ENCODE measurements around the gene MCOLN2. TPM values are rescaled to one million over a fixed set of nuclear protein-coding genes. Genes with fewer than 3 reads are reported as not detected.

MCOLN2 gene
- total and polyA plus RNA-seq, 2 of the 8 experiments (the other 6 are each of a cell fraction or from before 2014, with no cell fraction given): 1.7 to 6.1 TPM

DNA sequence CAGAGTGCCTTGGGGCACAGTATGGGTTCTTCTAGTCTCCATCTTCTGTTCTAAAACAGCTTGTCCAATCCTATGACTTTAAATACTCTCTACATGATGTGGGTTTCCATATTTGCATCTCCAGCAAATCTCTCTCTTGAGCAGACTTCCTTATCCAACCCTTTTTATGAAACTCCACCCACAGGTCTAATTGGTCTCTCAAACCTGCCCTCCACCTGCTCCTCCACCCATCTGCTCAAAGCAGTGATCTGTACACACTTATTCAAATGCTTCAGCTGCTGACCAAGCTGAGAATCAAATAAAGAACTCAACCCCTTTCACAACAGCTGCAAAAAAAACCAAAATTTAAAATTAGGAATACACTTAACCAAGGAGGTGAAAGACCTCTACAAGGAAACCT lies 11.5 kb downstream of the MCOLN2 start:
- H2BK5ac ChIP-seq (ENCODE audit: low read depth, low read length): no peak overlapping the region
- DNase-seq (ENCODE audit: low read depth in 1 of 2, low spot score in 2 of 2) (no peak), FAIRE-seq (no peak)
- H3K4me2 ChIP-seq (ENCODE audit: insufficient read depth in 1 of 2, low read depth in 2 of 2, low read length in 2 of 2): no peak overlapping the region
- H2BK20ac ChIP-seq (ENCODE audit: low read length): no peak overlapping the region
- H3K27ac ChIP-seq (ENCODE audit: low read depth, low read length): no peak overlapping the region
- no peak overlapping the region for H3K18ac ChIP-seq (ENCODE audit: extremely low read depth, low read length)
- H2BK120ac ChIP-seq (replicated peaks; ENCODE audit: low read depth, low read length): no peak overlapping the region
- no peak overlapping the region for H4K5ac ChIP-seq (ENCODE audit: insufficient read length, low read depth, low read length)
- no peak overlapping the region for H4K8ac ChIP-seq (ENCODE audit: extremely low read depth, insufficient read depth, low read length)
- ChIA-PET POLR2A (ENCODE audit: partially characterized antibody) (no interaction called here), CTCF (ENCODE audit: partially characterized antibody) (no interaction called here)
- H3K4me1 ChIP-seq (replicated peaks in 1 of 4; ENCODE audit: control insufficient read depth in 3 of 4, insufficient read depth in 4 of 4, low read length in 3 of 4): no peaks in the 10 kb centered on the region
- H3K79me1 ChIP-seq (ENCODE audit: low read depth, low read length): no peaks in the 10 kb centered on the region
- H3K36me3 ChIP-seq (ENCODE audit: control insufficient read depth in 2 of 4, insufficient read depth in 4 of 4, low read length in 3 of 4): no peaks in the 10 kb centered on the region
- no peaks in the 10 kb centered on the region for H3K79me2 ChIP-seq (ENCODE audit: control insufficient read depth in 1 of 2, insufficient read depth in 2 of 2, low read length in 2 of 2)
- H2BK15ac ChIP-seq (ENCODE audit: low read length): no peak overlapping the region
- H3K9ac ChIP-seq (replicated peaks in 1 of 4; ENCODE audit: extremely low read depth in 1 of 4, low read depth in 3 of 4, low read length in 3 of 4): no peak overlapping the region
- H3K23me2 ChIP-seq (ENCODE audit: low read depth, low read length): no peaks in the 10 kb centered on the region; the same call in 1 of the 2 replicates
- no peak overlapping the region for H2AK5ac ChIP-seq (ENCODE audit: low read depth, low read length)
- no peak overlapping the region for H3K4ac ChIP-seq (replicated peaks; ENCODE audit: insufficient read length, low read depth, low read length)
- no peaks in the 10 kb centered on the region for H3K9me3 ChIP-seq (ENCODE audit: insufficient read depth in 2 of 2, low read depth in 1 of 2, low read length in 1 of 2)
- H4K20me1 ChIP-seq (replicated peaks in 1 of 2; ENCODE audit: control insufficient read depth in 1 of 2, insufficient read depth in 2 of 2, low read length in 2 of 2): no peaks in the 10 kb centered on the region
- H4K91ac ChIP-seq (replicated peaks; ENCODE audit: insufficient read length, low read length): no peak overlapping the region
- no peak overlapping the region for H3K14ac ChIP-seq (ENCODE audit: insufficient read length)
- no peak overlapping the region for H3K23ac ChIP-seq (ENCODE audit: insufficient read length)
- no peak overlapping the region for H3K56ac ChIP-seq (replicated peaks; ENCODE audit: insufficient read length, low read depth, low read length)
- H3K4me3 ChIP-seq (ENCODE audit: extremely low read depth in 1 of 4, insufficient read depth in 2 of 4, low read depth in 3 of 4, low read length in 4 of 4): no peak overlapping the region
- H3K27me3 ChIP-seq (replicated peaks in 1 of 4; ENCODE audit: control insufficient read depth in 3 of 4, extremely low read depth in 1 of 4, insufficient read depth in 3 of 4, low read length in 3 of 4): no peaks in the 10 kb centered on the region
- H2AFZ ChIP-seq (ENCODE audit: low read length): no peak overlapping the region
- no peak overlapping the region for H2BK12ac ChIP-seq (ENCODE audit: low read depth, low read length)
- TF ChIP-seq NRF1 (IDR thresholded peaks at IDR 0.05; ENCODE audit: low read depth, low read length): no peak
- no peak for TF ChIP-seq FOSL1 (IDR thresholded peaks at IDR 0.05; ENCODE audit: insufficient read depth, low read depth, low read length)
- no peak for TF ChIP-seq TCF12 (IDR thresholded peaks at IDR 0.05; ENCODE audit: low read depth, low read length)
- TF ChIP-seq ZNF274 (IDR thresholded peaks at IDR 0.05; ENCODE audit: borderline replicate concordance, extremely low read depth, low read length): no peak
- TF ChIP-seq SIRT6 (IDR thresholded peaks at IDR 0.05; ENCODE audit: low read length): no peak
- no peak for TF ChIP-seq KDM1A (IDR thresholded peaks at IDR 0.05; ENCODE audit: borderline replicate concordance, low read length)
- TF ChIP-seq SIX5 (IDR thresholded peaks at IDR 0.05; ENCODE audit: low read depth, low read length): no peak
- no peak for TF ChIP-seq CHD2 (IDR thresholded peaks at IDR 0.05; ENCODE audit: low read length)
- TF ChIP-seq SIN3A (conservative IDR thresholded peaks at IDR 0.05 in 1 of 2, IDR thresholded peaks at IDR 0.05 in 1 of 2; ENCODE audit: low read depth in 1 of 2, low read length in 2 of 2): no peak
- no peak for TF ChIP-seq CBX5 (IDR thresholded peaks at IDR 0.05; ENCODE audit: low read depth, low read length)

Measured in H1 (cell line).